HG02870 (cell line): ENCODE results near the gene ELANE.

ENCODE experiments used
- ATAC-seq: cut with Tn5 transposase; IDR thresholded peaks from one replicate; pipeline ENCODE4 v1.9.1; 2021; ENCODE audit warnings: mild to moderate bottlenecking, moderate library complexity; ENCODE audit not compliant: unreplicated experiment

The ELANE gene

GRCh38 chr19:852136-853013 lies at the start of gene ELANE:
ELANE (plus strand) TSS chr19:852303; CDS start chr19:852329, 26 bp downstream.
- ATAC-seq: no peak

DNA sequence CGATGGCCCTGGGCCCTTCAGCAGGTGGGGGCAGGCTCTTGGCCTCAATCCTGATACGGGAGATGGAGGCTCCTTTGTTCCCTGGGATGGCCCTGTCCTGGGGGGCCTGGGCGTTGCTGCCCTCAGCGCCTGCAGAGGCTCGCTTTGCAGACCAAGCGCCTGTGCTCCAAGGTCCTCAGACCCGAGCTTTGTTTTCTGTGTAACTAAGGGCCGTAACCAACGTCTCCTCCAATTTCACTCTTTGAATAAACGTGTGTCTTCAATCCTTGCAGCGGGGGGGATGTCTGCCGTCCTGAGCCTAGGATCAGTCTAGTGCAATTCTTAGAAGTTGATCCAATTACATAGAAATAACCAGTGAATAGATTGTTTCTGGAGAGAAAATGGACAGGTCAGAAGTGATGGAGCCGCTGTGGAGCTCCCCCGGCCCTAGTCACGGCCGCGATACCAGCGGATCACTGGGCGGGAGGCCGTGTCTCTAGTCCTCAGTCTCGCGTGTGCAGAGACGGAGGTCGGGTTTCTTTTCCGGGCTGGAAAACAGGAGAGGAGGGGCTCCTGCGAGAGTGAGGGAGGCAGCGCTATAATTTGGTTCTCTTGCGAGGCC lies 49.5 kb upstream of the ELANE start:
- ATAC-seq: no peak

DNA sequence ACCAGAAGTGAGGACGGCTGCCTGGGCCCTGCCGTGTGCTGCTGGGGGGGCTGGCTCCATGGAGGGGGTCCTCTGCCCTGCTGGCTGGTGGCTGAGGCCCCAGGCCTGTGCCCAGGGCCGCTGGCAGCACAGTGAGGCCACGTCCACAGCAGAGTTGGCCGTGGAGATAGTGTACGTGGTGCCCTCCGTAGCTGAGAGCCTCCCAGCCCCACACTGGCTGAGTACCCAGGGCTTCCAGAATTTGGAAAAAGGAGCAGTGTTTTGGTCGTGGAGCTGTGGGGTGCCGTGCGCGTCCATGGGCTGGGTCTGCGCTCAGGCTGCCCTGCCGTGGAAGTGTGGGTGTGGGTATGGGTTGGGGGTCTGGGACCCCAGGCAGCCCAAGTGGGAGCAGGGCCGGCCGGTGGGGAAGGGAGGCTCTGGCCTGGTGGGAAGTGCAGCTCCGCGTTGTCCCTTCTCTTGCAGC lies 49.0 kb upstream of the ELANE start:
- ATAC-seq: no peak

GRCh38 chr19:803686-804418 lies 48.3 kb upstream of the ELANE start:
- no peak for ATAC-seq

DNA sequence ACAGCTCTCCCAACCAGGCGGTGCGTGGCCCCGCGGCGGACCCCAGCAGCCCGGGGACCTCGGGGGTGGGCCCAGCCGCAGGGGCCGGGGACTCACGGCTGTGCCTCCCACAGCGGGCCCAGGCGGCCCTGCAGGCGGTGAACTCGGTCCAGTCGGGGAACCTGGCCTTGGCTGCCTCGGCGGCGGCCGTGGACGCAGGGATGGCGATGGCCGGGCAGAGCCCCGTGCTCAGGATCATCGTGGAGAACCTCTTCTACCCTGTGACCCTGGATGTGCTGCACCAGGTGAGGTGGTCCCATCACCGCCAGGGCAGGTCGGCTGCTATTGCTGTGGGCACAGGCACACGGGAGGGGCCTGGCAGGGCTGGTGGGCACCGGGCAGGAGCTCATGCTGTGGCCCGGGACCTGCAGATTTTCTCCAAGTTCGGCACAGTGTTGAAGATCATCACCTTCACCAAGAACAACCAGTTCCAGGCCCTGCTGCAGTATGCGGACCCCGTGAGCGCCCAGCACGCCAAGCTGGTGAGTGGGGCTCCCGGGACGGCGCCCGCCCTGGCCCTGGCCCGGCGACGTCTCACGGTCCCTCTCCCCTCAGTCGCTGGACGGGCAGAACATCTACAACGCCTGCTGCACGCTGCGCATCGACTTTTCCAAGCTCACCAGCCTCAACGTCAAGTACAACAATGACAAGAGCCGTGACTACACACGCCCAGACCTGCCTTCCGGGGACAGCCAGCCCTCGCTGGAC lies 47.5 kb upstream of the ELANE start:
- ATAC-seq: no peak

- no peak for ATAC-seq
Observed at GRCh38 chr19:805166-805551, 46.9 kb upstream of the ELANE start.

DNA sequence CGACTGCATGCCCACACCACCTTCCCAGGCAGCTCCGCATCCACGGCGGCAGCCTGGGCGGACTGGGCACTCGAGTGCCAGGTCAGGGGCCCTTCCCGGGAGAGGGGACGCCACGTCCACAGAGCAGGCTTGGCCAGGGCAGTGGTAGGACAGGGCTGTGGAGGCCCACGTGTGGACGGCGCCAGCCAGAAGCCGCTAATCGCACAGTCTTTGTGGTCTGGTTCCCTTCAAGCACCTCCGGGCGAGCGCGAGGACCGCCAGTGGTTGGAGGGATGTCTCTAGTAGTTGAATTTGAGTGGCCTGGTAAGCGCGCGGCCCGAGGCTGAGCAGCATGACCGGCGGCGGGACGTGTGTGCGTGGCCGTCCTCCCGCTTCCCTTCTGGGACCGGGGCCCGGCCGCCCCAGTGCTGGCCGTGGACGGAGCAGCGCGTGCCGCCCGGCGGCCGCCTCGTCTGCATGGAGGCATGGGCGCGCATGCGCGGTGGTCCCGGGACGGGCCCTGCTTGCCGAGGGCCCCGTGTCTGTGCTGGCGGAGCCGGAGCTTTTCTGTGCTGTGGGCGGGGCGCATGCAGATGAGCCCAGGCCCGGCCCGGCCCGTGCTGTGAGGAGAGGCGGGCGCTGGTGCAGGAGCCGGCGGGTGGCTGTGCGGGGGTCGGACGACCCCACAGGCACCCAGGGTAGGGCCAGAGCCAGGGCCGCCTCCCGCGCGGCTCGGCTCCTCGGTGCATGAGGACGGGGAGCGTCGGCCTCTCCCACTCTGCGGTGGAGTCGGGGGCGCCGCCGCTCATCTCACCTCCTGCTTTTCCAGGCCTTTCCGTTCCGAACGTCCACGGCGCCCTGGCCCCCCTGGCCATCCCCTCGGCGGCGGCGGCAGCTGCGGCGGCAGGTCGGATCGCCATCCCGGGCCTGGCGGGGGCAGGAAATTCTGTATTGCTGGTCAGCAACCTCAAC lies 46.2 kb upstream of the ELANE start:
- no peak for ATAC-seq

DNA sequence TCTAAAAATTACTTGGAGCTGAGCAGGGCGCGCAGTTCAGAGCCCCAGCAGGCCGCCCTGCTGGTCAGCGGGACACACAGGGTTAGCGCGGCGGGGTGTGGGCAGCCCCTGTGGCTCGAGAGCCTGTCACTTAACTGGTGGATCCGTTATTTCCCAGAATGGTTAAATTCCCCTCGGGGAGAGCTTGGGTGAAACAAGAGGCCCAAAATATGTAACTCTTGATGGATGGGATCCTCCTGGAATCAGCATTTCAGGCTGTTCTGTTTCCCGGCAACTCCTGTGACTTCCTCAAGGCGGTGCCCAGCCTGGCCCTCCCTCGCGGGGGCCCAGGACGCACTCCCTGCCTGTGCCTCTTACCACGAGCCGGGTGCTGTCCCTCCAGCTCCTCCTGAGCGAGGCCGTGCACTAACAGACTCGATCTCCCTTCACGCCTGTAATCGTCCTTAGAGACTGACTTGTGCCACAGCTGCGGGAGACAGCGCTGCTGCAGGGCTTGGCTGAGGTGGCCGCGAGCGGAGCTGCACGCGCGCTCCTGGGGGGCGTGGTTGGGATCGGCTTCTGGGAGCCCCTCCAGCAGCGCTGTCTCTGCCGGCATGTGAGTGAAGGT lies 45.2 kb upstream of the ELANE start:
- ATAC-seq: no peak

GRCh38 chr19:807627-808422 lies 44.3 kb upstream of the ELANE start:
- no peak for ATAC-seq

- ATAC-seq: no peak
Observed at GRCh38 chr19:808423-808775, 43.7 kb upstream of the ELANE start.

DNA sequence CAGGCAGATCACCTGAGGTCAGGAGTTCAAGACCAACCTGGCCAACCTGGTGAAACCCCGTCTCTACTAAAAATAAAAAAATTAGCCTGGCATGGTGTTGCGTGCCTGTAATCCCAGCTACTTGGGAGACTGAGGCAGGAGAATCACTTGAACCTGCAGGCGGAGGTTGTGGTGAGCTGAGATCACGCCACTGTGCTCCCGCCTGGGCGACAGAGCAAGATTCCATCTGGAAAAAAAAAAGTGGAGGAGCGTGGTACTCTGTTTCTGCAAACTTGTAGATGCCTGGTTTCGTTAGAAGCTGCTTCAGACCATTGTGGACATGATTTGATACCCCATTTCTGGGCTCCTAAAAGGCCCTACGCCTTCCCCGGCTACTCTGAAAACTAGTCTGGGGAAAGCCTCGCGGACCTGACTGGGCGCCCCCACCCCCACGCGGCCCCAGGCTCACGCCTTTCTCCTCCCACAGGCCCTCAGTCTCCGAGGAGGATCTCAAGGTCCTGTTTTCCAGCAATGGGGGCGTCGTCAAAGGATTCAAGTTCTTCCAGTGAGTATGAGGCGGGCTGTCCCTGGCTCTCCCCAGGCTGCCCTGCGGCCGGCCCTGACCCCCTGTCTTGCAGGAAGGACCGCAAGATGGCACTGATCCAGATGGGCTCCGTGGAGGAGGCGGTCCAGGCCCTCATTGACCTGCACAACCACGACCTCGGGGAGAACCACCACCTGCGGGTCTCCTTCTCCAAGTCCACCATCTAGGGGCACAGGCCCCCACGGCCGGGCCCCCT lies 41.8 kb upstream of the ELANE start:
- ATAC-seq: no peak

GRCh38 chr19:810883-811489 lies 41.1 kb upstream of the ELANE start:
- ATAC-seq: no peak

DNA sequence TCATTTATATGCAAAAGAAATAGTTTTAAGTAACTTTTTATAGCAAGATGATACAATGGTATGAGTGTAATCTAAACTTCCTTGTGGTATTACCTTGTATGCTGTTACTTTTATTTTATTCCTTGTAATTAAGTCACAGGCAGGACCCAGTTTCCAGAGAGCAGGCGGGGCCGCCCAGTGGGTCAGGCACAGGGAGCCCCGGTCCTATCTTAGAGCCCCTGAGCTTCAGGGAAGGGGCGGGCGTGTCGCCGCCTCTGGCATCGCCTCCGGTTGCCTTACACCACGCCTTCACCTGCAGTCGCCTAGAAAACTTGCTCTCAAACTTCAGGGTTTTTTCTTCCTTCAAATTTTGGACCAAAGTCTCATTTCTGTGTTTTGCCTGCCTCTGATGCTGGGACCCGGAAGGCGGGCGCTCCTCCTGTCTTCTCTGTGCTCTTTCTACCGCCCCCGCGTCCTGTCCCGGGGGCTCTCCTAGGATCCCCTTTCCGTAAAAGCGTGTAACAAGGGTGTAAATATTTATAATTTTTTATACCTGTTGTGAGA lies 40.5 kb upstream of the ELANE start:
- no peak for ATAC-seq

- no peak for ATAC-seq
Observed at GRCh38 chr19:812049-812746, 39.9 kb upstream of the ELANE start.

DNA sequence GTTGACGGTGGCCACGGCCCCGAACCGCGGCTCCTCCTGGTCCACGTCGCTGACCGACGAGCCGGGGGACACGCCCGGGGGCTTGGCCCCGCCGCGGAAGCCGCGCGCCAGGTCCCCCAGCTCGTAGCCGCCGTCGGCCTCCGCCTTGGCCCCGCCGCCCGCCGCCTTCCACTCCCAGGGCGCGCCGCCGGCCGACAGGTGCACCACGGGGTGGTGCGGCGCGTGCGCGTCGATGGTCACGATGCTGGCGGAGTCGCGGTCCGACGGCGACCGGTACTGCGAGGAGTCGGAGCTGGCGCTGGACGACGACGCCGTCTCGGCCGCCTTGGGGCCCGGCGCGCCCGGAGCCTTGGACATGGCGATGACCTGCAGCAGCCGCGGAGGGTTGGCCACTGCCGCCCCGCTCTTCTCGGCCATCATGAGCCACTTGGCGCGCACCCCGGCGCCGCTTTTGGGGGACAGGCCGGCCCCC lies 39.3 kb upstream of the ELANE start:
- ATAC-seq: no peak
